HG03575 (cell line): Measurements from ENCODE around the gene MTMR2.
A peak's percentile ranks its signal among the peaks of the same experiment; 100 is the strongest.
"Not testable (repeated sequence)": the region's sequence is repeated elsewhere in the genome, so short reads cannot be mapped to it uniquely, and the experiment has no call there.

Experiments
- ATAC-seq: cut with Tn5 transposase; IDR thresholded peaks from one replicate; pipeline ENCODE4 v1.9.1; 2021; ENCODE audit not compliant: unreplicated experiment, insufficient number of reproducible peaks, low FRiP score; ENCODE audit errors: extremely low read depth

The MTMR2 gene

DNA sequence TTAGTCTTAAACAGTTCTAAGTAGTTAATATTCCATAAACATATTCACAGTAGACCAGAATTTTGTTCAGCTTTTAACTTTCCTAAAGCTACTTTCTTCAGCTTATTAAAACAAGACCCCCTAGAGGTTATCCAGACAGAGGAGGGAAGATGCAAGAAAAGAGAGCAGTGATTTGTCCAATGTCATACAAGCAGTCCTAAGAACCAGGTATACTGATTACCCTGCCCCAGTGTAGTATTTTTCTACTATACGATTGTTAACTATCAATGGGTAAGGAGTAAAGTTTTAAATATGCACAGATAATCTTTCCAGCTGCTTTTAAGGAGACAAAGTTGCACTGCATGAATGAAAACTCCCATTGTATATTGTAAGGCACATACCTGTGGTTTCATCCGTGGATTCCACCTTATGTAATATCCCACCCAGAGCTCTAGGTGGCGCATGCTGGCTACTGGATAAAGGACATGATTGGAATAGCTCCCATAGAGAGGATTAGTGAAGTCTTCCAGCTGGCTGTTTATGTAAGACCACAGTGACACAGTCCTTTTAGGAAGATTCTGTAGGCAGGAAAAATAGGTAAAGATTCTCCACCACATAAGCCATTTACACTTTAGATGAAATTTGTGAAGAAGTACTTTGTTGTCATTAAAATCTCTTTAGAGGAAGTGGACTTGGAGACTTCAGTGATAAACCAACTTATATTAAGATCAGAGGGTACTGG lies 88.0 kb downstream of the MTMR2 start:
- peak; percentile 89 for ATAC-seq

DNA sequence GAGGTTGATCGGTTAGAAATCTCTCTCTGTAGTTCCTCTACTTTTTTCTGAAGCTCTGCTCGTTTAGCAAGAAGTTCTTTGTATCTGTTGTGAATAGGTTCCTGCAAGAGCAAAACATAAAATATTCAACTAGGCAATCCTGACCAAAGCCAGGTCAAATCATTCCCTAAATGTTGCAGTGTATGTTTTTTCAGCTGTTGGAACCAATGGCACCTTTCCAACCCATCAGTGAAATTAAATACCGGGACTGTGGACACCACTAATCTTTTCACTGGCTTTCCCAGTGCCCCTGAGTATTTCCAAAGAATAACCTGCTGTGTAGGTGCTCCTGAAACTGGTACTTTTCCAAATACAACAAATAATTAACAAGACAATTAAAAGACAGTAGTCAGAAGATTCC lies 88.6 kb downstream of the MTMR2 start:
- ATAC-seq: no peak

DNA sequence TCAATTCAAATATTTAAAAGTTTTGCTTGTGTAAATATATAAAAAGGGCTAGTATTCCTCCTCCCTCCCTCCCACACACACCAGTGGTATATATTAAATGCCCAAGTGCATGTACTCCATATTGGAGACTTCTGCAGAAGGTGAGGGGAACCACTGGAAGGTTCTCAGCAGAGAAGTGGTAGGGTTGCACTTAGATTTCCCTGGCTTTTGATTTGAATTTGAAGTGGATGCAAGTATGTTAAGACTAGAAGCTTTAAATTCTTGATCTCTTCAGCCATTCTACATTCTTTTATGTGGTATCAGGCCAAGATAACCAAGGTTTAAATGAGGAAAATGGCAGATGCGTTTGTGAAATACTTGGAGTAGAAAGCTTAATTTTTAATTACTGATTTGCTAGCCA lies 90.5 kb downstream of the MTMR2 start:
- ATAC-seq: no peak

DNA sequence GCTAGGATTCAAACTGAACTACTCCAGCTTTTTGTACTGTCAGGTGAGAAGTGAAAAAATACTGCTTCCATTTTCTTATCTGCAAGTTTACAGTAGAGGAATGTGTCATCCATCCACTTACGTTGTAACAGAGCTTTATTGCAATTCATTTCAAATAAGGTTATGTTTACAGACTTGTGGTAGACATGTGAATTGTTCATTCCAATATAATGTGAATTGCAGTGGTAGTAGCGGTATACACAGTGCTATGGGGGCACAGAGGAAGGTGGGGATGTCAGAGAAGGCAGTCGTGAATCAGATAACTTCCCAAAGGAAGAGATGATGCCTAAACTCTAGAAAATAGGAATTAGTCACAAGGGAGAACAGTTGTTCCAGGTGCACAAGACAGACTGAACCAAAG lies 91.1 kb downstream of the MTMR2 start:
- ATAC-seq: no peak

DNA sequence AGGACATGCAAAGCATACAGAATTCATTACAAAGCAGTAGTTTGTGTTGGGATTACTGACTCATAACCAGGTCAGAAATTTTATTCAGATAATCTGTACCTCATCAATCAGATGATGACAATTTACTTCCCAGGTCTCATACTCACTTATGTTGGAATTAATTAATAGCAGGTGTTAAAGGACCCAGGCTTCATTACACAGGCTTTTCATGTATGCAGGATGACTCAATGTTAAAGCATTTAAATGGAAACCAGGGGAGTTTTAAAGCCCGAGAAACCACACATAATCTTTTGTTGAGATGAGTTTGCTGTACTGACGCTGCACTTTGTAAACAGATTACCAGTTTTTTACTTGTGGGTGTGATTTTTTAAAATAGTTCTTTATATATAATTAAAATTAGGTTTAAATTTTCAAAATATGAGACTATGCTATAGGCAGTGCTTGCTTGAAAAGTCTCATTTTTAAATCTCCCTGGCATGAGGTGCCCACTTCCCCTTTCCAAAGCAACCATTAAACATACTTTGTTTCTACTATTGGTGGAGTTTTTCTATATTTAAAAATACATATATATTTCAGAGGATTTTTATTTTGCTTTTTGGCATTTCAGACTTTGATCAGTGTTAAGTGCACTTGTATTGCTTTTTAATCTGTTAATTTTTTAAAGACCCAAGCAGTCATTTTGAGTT lies 92.6 kb downstream of the MTMR2 start:
- no peak for ATAC-seq

DNA sequence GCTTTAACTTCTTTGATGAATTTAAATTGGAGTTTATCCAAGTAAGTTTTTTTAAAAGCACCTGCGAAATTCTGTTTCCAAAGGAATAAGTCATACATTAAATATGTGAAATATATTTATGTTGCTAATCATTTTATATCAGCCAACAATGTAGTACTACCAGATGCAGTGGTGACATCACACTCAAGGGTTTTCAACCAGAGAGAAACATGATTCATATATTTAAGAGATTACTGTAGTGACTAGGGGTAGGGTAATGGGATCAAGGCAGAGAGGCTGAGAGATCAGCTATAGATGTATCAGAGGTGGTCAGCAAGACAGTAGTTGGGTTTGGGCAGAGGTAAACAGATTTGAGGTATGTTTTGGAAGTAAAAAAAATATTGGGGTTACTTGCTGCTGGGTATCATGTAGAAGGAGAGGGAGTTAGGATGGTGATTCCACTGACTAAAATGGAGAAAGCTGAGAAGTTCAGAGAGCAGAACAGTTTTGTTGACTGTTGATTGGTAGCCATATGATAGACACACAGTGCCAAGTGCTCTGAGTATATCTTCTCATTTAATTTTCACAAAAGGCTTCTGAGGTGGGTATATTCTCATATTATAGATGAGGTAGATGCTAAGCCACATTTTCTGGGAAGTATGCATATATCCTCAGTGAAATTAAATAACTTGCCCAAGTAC lies 94.2 kb downstream of the MTMR2 start:
- ATAC-seq: no peak

DNA sequence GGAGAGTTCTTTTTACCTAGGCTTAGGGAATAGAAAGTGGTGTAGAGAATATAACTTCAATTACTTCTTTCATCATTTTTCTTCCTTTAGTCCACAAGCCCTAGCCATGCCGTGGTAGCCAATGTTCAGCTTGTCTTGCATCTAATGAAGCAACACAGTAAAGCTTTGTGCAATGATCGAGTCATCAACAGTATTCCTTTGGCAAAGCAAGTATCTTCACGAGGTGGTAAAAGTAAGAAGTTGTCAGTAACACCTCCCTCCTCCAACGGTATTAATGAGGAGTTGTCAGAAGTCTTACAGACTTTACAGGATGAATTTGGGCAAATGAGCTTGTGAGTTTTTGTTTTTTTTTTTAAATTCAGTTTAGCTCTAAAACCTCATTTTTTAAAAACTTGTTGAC lies 96.2 kb downstream of the MTMR2 start:
- ATAC-seq: no peak

DNA sequence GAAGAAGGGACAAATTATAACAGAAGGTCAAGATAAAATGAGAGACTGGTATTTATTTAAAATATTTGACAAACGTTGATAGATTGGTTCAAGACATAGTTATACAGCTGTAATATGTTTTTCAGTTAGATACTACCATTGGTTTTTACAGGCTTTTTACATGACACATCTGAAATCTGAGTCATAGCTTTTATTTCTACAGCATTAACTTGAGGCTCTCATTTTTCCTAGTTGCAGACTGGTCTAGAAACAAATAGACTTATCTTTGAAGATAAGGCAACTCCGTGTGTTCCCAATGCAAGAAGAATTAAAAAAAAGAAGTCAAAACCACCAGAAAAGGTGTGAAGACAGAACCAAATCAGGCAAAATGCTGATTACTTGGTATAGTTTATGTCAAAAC lies 102.3 kb downstream of the MTMR2 start:
- no peak for ATAC-seq

DNA sequence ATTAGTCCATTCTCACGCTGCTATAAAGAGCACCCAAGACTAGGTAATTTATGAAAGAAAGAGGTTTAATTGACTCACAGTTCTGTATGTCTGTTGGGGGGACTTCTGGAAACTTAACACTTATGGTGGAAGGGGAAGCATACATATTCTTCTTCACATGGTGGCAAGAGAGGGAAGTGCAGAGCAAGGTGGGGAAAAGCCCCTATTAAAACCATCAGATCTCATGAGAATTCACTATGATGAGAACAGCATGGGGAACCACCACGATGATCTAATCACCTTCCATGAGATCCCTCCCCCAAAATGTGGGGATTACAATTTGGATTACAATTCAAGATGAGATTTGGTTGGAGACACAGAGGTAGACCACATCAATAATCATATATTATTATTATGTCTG lies 107.9 kb downstream of the MTMR2 start:
- no peak for ATAC-seq

DNA sequence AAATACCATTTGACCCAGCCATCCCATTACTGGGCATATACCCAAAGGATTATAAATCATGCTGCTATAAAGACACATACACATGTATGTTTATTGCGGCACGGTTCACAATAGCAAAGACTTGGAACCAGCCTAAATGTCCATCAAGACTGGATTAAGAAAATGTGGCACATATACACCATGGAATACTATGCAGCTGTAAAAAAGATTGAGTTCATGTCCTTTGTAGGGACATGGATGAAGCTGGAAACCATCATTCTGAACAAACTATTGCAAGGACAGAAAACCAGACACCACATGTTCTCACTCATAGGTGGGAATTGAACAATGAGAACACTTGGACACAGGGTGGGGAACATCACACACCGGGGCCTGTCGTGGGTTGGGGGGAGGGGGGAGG lies 112.9 kb downstream of the MTMR2 start:
- not testable (repeated sequence) for ATAC-seq

DNA sequence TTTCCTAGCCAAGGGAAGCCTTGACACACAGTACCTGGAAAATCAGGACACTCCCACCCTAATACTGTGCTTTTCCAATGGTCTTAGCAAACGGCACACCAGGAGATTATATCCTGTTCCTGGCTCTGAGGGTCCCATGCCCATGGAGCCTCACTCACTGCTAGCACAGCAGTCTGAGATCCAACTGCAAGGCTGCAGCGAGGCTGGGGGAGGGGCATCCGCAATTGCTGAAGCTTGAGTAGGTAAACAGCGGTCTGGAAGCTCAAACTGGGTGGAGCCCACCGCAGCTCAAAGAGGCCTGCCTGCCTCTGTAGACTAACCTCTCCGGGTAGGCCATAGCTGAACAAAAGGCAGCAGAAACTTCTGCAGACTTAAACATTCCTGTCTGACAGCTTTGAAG lies 117.4 kb downstream of the MTMR2 start:
- ATAC-seq: not testable (repeated sequence)

DNA sequence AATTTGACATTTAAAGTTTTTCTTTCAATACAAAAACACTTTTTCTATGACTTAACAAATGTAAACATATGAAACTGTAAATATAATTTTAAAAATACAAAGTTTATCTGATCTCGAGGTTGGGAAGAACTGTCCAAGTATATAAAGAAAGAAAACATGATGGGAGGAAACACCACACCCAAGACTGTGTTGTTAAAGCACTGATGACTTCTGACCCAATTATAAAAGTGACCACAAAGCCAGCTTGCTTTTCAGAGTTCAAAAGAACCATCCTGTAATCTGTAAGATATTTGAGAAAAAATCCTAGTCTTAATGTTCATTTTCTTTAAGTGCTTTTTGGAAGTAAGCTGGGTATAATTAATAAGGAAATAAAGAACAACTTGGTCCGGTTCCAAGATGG lies 118.0 kb downstream of the MTMR2 start:
- no peak for ATAC-seq

DNA sequence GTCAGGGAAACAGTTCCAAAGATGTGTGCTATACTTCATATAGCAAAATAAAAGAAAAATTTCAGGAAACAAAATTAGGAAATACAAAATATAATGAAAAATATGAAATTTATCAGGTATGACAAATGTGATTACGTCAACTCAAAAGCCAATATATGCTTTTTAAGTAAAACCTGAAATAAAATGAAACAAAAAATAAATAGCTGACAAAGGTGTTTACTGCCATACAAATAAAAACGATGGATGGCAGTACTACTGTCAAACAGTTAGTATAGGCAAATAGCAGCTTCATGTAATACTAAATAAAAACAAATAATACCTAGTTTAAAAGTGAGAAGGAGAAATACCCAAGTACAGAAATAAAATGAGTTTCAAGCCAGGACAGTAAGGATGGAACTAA lies 119.9 kb downstream of the MTMR2 start:
- ATAC-seq: no peak

DNA sequence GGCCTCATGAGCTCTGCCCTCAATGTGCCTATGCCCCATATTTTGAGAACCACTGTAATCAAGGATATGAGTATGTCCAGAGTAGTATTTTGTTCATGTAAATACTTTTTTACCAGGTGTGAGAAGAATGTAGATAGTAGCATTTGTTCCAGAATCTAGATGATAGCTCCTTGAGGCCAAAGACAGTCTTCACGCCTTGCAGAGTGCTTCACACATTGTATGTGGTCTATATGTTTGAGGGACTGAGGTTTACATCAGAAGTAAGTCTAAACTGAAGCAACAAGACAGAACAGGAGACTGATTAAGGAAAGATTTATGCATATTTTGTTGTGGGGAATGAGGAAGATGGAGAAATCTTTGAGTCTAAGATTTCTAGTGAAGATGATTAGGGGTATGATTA lies 121.1 kb downstream of the MTMR2 start:
- no peak for ATAC-seq

DNA sequence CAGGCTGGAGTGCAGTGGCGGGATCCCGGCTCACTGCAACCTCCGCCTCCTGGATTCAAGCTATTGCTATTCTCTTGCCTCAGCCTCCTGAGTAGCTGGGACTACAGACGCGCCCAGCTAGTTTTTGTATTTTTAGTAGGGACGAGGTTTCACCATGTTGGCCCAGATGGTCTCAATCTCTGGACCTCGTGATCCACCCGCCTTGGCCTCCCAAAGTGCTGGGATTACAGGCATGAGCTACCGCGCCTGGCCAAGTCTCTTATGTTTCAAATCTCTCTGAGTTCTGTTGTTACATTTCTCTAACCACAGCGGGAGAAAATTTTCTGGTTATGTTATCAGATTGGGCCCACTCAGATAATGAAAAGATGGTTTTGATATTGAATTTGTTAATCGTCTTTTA lies 123.5 kb downstream of the MTMR2 start:
- ATAC-seq: no peak

DNA sequence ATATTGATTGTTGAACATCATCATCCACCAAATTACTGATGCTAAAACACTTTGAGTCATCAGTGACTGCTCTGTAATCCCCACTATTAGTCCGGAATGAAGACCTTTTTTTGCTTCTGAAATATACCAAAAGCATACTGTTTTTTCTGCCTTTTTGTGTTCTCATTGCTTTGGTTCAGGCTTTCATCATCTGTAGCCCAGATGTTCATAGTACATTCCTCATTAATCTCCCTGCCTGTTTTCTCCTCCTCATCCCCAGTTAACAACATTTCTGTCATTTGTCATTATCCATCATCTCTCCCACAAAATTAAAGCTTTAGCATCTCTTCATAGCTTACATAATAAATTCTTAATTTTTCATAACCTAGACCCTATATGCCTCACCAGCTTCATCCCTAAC lies 124.4 kb downstream of the MTMR2 start:
- ATAC-seq: no peak

DNA sequence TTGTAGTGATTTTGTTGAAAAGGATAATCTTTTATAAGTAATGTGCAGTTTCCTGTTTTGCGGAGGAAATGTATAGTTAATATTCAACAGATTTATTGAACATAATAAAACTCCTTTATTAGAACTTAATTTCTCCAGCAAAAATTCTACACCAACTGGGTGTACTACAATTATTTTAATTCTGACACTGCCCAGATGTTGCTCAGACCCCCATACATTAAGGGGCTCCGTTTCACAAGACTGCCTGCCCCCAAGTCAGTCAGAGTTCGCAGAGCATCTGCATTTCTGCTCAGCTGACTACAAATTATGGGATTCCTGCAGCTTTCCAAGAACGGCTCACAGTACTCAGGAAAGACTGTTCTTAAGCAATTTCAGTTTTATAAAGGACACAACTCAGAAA lies 127.4 kb downstream of the MTMR2 start:
- no peak for ATAC-seq

DNA sequence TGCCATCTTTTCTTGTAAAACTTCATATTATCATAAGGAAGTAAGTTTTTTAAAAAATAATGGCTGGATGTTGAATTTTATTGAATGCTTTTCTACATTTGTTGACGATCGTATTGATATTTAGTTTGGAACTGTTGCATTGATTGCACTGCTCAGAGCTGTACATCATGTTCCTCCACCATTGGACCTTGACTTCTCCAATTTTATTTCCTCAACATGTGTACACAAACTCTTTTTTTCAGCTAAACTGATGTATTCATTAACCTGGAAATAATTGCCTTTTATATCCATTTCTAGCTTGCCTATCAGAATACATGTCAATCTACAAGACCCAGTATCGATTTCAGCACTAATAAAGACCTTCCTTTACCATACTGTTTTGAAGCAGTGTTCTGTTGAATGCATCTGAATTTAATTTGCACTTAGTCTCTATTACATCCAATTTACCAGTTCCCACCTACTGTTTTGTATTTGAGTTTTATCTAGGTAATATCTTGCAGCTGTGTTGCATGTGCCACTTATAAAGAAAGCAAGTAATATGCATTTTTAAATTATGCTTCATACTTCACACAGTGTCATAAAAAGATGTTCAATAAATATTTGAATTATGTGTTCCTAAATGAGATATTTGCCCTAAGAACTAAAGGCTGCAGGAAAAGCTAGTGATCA lies 128.1 kb downstream of the MTMR2 start:
- no peak for ATAC-seq

DNA sequence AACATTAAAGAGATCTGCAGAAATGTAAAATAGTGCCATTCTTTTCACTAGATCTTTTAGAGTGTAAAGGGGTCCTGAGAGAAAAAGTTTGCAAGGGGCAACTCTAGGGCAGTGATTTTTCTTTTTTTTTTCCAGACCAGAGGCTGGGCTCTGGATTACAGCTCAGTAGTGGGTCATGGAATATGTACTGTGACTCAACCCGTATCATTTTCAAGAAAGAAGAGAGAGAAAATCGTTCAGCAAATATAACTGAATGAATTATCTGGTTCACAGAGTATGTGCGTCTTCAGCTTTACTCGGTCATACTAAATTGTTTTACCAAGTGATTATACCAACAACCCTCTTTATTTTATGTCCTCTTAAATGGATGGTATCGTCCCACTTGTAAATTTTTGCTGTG lies 129.8 kb downstream of the MTMR2 start:
- ATAC-seq: no peak

DNA sequence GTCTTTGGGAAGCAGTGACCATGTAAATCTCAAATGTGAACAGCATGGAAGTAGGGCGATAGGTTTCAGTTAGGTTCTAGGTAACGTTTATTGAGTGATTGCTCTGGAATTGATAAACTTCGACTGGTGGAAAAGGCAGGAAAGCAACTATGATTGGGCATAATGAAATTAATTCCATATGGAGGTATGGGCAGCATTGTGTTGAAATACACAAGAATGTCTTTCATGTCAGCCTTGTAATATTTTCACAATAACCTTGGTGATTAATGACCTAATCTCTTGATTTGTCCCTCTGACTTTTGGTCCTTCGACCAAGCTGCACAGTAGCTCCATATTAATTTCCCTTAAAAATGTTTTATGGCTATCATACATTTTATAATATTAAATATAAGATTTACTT lies 130.8 kb downstream of the MTMR2 start:
- no peak for ATAC-seq
